H1 (cell line): ENCODE measurements around the gene ADGRL3. TPM values are rescaled to one million over a fixed set of nuclear protein-coding genes. Genes with fewer than 3 reads are reported as not detected.

Experiments used
- CTCF ChIA-PET: fragments of 300-600 bp; sonication (Branson Sonifier 250); formaldehyde crosslinking; loops from one replicate; lab custom pipeline; 2021; ENCODE audit not compliant: partially characterized antibody; lab: Charles Lee
- POLR2A ChIA-PET: fragments of 300-600 bp; sonication (Branson Sonifier 250); formaldehyde crosslinking; loops from one replicate; lab custom pipeline; 2021; ENCODE audit warnings: inconsistent platforms; ENCODE audit not compliant: partially characterized antibody; lab: Charles Lee
- DNase-seq, 2 experiments: peaks; one replicate each; pipeline versions ENCODE4 v3.0.0 to v3.0.0-alpha.2; 2010 to 2022; ENCODE audit warnings: low spot score in 2 of 2, low read depth in 1 of 2, mixed read lengths in 1 of 2
- FAIRE-seq: peaks from 2 replicates; lab custom pipeline; 2011; peaks lifted over from hg19 to GRCh38; lab: Jason Lieb, UNC
- H2AFZ ChIP-seq: 2 replicates; pipeline ENCODE4 v1.8.1; 2012; ENCODE audit warnings: low read length, inconsistent platforms
- H2AK5ac ChIP-seq: 2 replicates; pipeline ENCODE4 v1.6.1; 2013; ENCODE audit warnings: low read depth, low read length
- H2BK120ac ChIP-seq: replicated peaks from 2 replicates; pipeline ENCODE3; 2013; ENCODE audit warnings: low read depth, low read length, inconsistent platforms
- H2BK12ac ChIP-seq: 2 replicates; pipeline ENCODE4 v1.6.1; 2013; ENCODE audit warnings: low read depth, low read length
- H2BK15ac ChIP-seq: 2 replicates; pipeline ENCODE4 v1.6.1; 2013; ENCODE audit warnings: low read length
- H2BK20ac ChIP-seq: 2 replicates; pipeline ENCODE4 v1.6.1; 2013; ENCODE audit warnings: low read length
- H2BK5ac ChIP-seq: 2 replicates; pipeline ENCODE4 v1.6.1; 2013; ENCODE audit warnings: low read depth, low read length
- H3K14ac ChIP-seq: 2 replicates; pipeline ENCODE4 v1.6.1; 2013; ENCODE audit warnings: inconsistent platforms; ENCODE audit not compliant: insufficient read length
- H3K18ac ChIP-seq: 2 replicates; pipeline ENCODE4 v1.6.1; 2013; ENCODE audit warnings: low read length; ENCODE audit errors: extremely low read depth
- H3K23ac ChIP-seq: 2 replicates; pipeline ENCODE4 v1.6.1; 2013; ENCODE audit warnings: inconsistent platforms; ENCODE audit not compliant: insufficient read length
- H3K23me2 ChIP-seq: 2 replicates; pipeline ENCODE4 v1.6.1; 2013; ENCODE audit warnings: low read depth, low read length
- H3K27ac ChIP-seq: 2 replicates; pipeline ENCODE4 v1.6.1; 2011; ENCODE audit warnings: low read depth, low read length, inconsistent platforms
- H3K27me3 ChIP-seq, 4 experiments: replicated peaks in 1 of 4; 1 replicate in 1 of 4; 2 replicates in 3 of 4; pipeline versions ENCODE4 v1.6.1 to v1.8.1; 2011 to 2013; ENCODE audit warnings: low read length in 3 of 4, mild to moderate bottlenecking in 3 of 4, inconsistent platforms in 2 of 4, mixed read lengths in 2 of 4, moderate library complexity in 1 of 4; ENCODE audit not compliant: control insufficient read depth in 3 of 4, insufficient read depth in 3 of 4; ENCODE audit errors: extremely low read depth in 1 of 4
- H3K36me3 ChIP-seq, 4 experiments: 2 replicates each; pipeline versions ENCODE4 v1.6.1 to v1.8.1; 2011 to 2013; ENCODE audit warnings: mild to moderate bottlenecking in 4 of 4, low read length in 3 of 4, moderate library complexity in 2 of 4, control low read depth in 1 of 4, inconsistent platforms in 1 of 4; ENCODE audit not compliant: insufficient read depth in 4 of 4, control insufficient read depth in 2 of 4
- H3K4ac ChIP-seq: replicated peaks from 2 replicates; pipeline ENCODE3; 2013; ENCODE audit warnings: low read length, low read depth, mixed read lengths, inconsistent platforms; ENCODE audit not compliant: insufficient read length
- H3K4me1 ChIP-seq, 4 experiments: replicated peaks in 1 of 4; 1 replicate in 1 of 4; 2 replicates in 3 of 4; pipeline versions ENCODE4 v1.6.1 to v1.8.1; 2011 to 2013; ENCODE audit warnings: low read length in 3 of 4, inconsistent platforms in 2 of 4, mixed read lengths in 1 of 4; ENCODE audit not compliant: insufficient read depth in 4 of 4, control insufficient read depth in 3 of 4
- H3K4me2 ChIP-seq, 2 experiments: 2 replicates each; pipeline versions ENCODE4 v1.6.1 to v1.8.1; 2011 to 2013; ENCODE audit warnings: low read depth in 2 of 2, low read length in 2 of 2, control low read depth in 1 of 2, inconsistent platforms in 1 of 2, mild to moderate bottlenecking in 1 of 2; ENCODE audit not compliant: insufficient read depth in 1 of 2
- H3K4me3 ChIP-seq, 4 experiments: fragments of 200-600, 300-600 bp in 1 of 4; sonication (generic), shearing (Covaris generic), sonication (Bioruptor Twin) in 1 of 4; 2 replicates each; pipeline versions ENCODE4 v1.5.1 to v1.8.1; 2011 to 2016; ENCODE audit warnings: low read length in 4 of 4, low read depth in 3 of 4, control low read depth in 2 of 4, inconsistent platforms in 2 of 4, mild to moderate bottlenecking in 2 of 4, mixed read lengths in 1 of 4, moderate library complexity in 1 of 4; ENCODE audit not compliant: insufficient read depth in 2 of 4; ENCODE audit errors: extremely low read depth in 1 of 4
- H3K56ac ChIP-seq: replicated peaks from 2 replicates; pipeline ENCODE3; 2013; ENCODE audit warnings: low read depth, mild to moderate bottlenecking, mixed read lengths, low read length, inconsistent platforms; ENCODE audit not compliant: insufficient read length
- H3K79me1 ChIP-seq: 2 replicates; pipeline ENCODE4 v1.6.1; 2013; ENCODE audit warnings: low read depth, low read length, control low read depth
- H3K79me2 ChIP-seq, 2 experiments: 2 replicates each; pipeline versions ENCODE4 v1.6.1 to v1.8.1; 2012 to 2013; ENCODE audit warnings: low read length in 2 of 2, mild to moderate bottlenecking in 2 of 2, inconsistent platforms in 1 of 2; ENCODE audit not compliant: insufficient read depth in 2 of 2, control insufficient read depth in 1 of 2
- H3K9ac ChIP-seq, 4 experiments: replicated peaks in 1 of 4; 1 replicate in 1 of 4; 2 replicates in 3 of 4; pipeline versions ENCODE4 v1.6.1 to v1.8.1; 2011 to 2013; ENCODE audit warnings: low read depth in 3 of 4, low read length in 3 of 4, control low read depth in 2 of 4, mild to moderate bottlenecking in 2 of 4, moderate library complexity in 2 of 4, inconsistent platforms in 1 of 4; ENCODE audit errors: extremely low read depth in 1 of 4
- H3K9me3 ChIP-seq, 2 experiments: 2 replicates each; pipeline versions ENCODE4 v1.6.1 to v1.8.1; 2012 to 2013; ENCODE audit warnings: mild to moderate bottlenecking in 2 of 2, moderate library complexity in 2 of 2, control low read depth in 1 of 2, inconsistent platforms in 1 of 2, low read depth in 1 of 2, low read length in 1 of 2, mixed read lengths in 1 of 2; ENCODE audit not compliant: insufficient read depth in 2 of 2
- H4K20me1 ChIP-seq, 2 experiments: replicated peaks in 1 of 2; 2 replicates each; pipeline versions ENCODE3 to v1.8.1; 2011 to 2013; ENCODE audit warnings: inconsistent platforms in 2 of 2, low read length in 2 of 2, mild to moderate bottlenecking in 1 of 2; ENCODE audit not compliant: insufficient read depth in 2 of 2, control insufficient read depth in 1 of 2
- H4K5ac ChIP-seq: 2 replicates; pipeline ENCODE4 v1.6.1; 2013; ENCODE audit warnings: low read length, low read depth, mixed read lengths, inconsistent platforms; ENCODE audit not compliant: insufficient read length
- H4K8ac ChIP-seq: 2 replicates; pipeline ENCODE4 v1.8.0; 2013; ENCODE audit warnings: mild to moderate bottlenecking, moderate library complexity, low read length, inconsistent platforms; ENCODE audit not compliant: insufficient read depth; ENCODE audit errors: extremely low read depth
- H4K91ac ChIP-seq: replicated peaks from 2 replicates; pipeline ENCODE3; 2013; ENCODE audit warnings: low read length, mixed read lengths, inconsistent platforms; ENCODE audit not compliant: insufficient read length
- CEBPB ChIP-seq: IDR thresholded peaks from 2 replicates; pipeline ENCODE4 v1.6.1; 2012; ENCODE audit warnings: low read depth, low read length
- E2F6 ChIP-seq: IDR thresholded peaks from 2 replicates; pipeline ENCODE4 v1.6.1; 2012; ENCODE audit warnings: inconsistent platforms
- WGBS, 2 experiments: shearing (Covaris generic) in 1 of 2; methylation state at CpG; one replicate each; pipeline versions ENCODE4 v1.1.6 to v1.1.7; 2013 to 2015; ENCODE audit warnings: low lambda C conversion rate in 2 of 2, mixed read lengths in 2 of 2, inconsistent platforms in 1 of 2, low coverage in 1 of 2, missing lambda C conversion rate in 1 of 2; ENCODE audit not compliant: insufficient replicate concordance in 2 of 2, insufficient coverage in 1 of 2, insufficient read length in 1 of 2; ENCODE audit errors: extremely low coverage in 1 of 2, missing lambda C conversion rate in 1 of 2; 5-methylcytosine and 5-hydroxymethylcytosine counted together
- polyA plus RNA-seq, 7 experiments: library from polyadenylated mRNA; depleted of rRNA in 3 of 7; stranded (reverse) in 5 of 7; unstranded in 2 of 7; fragments of >200 nt in 5 of 7; fragments of 200-250 nt in 2 of 7; gene quantifications; 1 replicate in 5 of 7; 2 replicates in 1 of 7; 4 replicates in 1 of 7; pipeline versions ENCODE4 v1.2.1 to v1.2.3, GENCODE V29; 2011 to 2013; ENCODE audit warnings: missing spikeins in 2 of 7, mixed read lengths in 2 of 7
- total RNA-seq: library from RNA; stranded (reverse); fragmentation: NEBNext Ultra II Directional; extraction: Animal tissue kit (Norgen Biotek cat#: 25700); gene quantifications from 2 replicates; pipeline ENCODE4 v1.2.1, GENCODE V29; 2021

The ADGRL3 gene
- total and polyA plus RNA-seq, 2 of the 8 experiments (the other 6 are each of a cell fraction or from before 2014, with no cell fraction given), result 6.6 to 13.0 TPM

GRCh38 chr4:61824454-61824853, 624.3 kb downstream of the ADGRL3 start:
- no peak overlapping the region for H2BK20ac ChIP-seq
- no peaks in the 10 kb centered on the region for H3K79me1 ChIP-seq
- no peak overlapping the region for H2BK15ac ChIP-seq
- H3K23me2 ChIP-seq, result no peaks in the 10 kb centered on the region
- H3K23ac ChIP-seq, result no peak overlapping the region
- POLR2A ChIA-PET, result no interaction called here
- H2BK5ac ChIP-seq, result no peak overlapping the region
- no peak overlapping the region for H3K56ac ChIP-seq
- 88% methylated on average over 2 of the region's 2 CpGs; no CpG with 5 or more reads in 1 of the 2 experiments for WGBS, 2 experiments
- no peaks in the 10 kb centered on the region for H3K9me3 ChIP-seq
- no peak for FAIRE-seq
- H3K9ac ChIP-seq, result no peak overlapping the region
- no peak overlapping the region for H4K5ac ChIP-seq
- H2AFZ ChIP-seq, result no peak overlapping the region
- H3K14ac ChIP-seq, result no peak overlapping the region
- H3K36me3 ChIP-seq, result no peaks in the 10 kb centered on the region
- H2AK5ac ChIP-seq, result no peak overlapping the region
- H3K4me2 ChIP-seq, result no peak overlapping the region
- no peaks in the 10 kb centered on the region for H3K27me3 ChIP-seq
- H3K18ac ChIP-seq, result no peak overlapping the region
- no peak overlapping the region for H2BK12ac ChIP-seq
- no peak overlapping the region for H4K8ac ChIP-seq
- peaks cover 0 to 3% (median 0%) of the 10 kb centered on the region in 4 experiments; a peak in 1 of 7 replicates for H3K4me1 ChIP-seq
- H2BK120ac ChIP-seq, result no peak overlapping the region
- CTCF ChIA-PET, result no interaction called here
- H4K20me1 ChIP-seq, result no peaks in the 10 kb centered on the region
- H3K4me3 ChIP-seq, result no peak overlapping the region
- DNase-seq, result no peak
- H4K91ac ChIP-seq, result no peak overlapping the region
- H3K27ac ChIP-seq, result no peak overlapping the region
- no peaks in the 10 kb centered on the region for H3K79me2 ChIP-seq
- H3K4ac ChIP-seq, result no peak overlapping the region
- TF ChIP-seq E2F6, result no peak
- TF ChIP-seq CEBPB, result no peak
